Measurements from ENCODE around the gene PCBD2. TPM values are rescaled to one million over a fixed set of nuclear protein-coding genes. Genes with fewer than 3 reads are reported as not detected.

The PCBD2 gene
- total RNA-seq, 1 donor from 2014 or later: 26.3 TPM

- intact Hi-C loops (cut with micrococcal nuclease): no loop called here
- no peak for DNase-seq
- no peak for TF ChIP-seq CTCF (IDR thresholded peaks at IDR 0.05; ENCODE audit: borderline replicate concordance)
- Histone ChIP-seq H3K27me3 (ENCODE audit: low read depth) (no peaks in the 10 kb centered on the region), H3K9me3 (replicated peaks) (no peaks in the 10 kb centered on the region), H3K4me1 (peaks cover 6% of the 10 kb centered on the region), H3K27ac (replicated peaks) (no peak overlapping the region), H3K36me3 (peaks cover 40% of the 10 kb centered on the region), H3K4me3 (no peak overlapping the region)
These were observed 17.3 kb upstream of the PCBD2 start for GRCh38 chr5:134887593-134888159.

- Histone ChIP-seq H3K27me3 (ENCODE audit: low read depth) (no peaks in the 10 kb centered on the region), H3K36me3 (peaks cover 51% of the 10 kb centered on the region), H3K4me1 (peaks cover 6% of the 10 kb centered on the region), H3K4me3 (no peak overlapping the region), H3K27ac (replicated peaks) (no peak overlapping the region), H3K9me3 (replicated peaks) (no peaks in the 10 kb centered on the region)
- TF ChIP-seq CTCF (IDR thresholded peaks at IDR 0.05; ENCODE audit: borderline replicate concordance): no peak
- intact Hi-C loops (cut with micrococcal nuclease): no loop called here
- no peak for DNase-seq
These were observed 15.6 kb upstream of the PCBD2 start for GRCh38 chr5:134889335-134889734.

- no peaks in the 10 kb centered on the region for H3K27me3 ChIP-seq (ENCODE audit: low read depth)
- no peak overlapping the region for H3K4me3 ChIP-seq
- no peak for DNase-seq
- H3K36me3 ChIP-seq: peaks cover 71% of the 10 kb centered on the region
- no peaks in the 10 kb centered on the region for H3K9me3 ChIP-seq (replicated peaks)
- H3K4me1 ChIP-seq: peaks cover 3% of the 10 kb centered on the region
- intact Hi-C loops (cut with micrococcal nuclease): no loop called here
- no peak overlapping the region for H3K27ac ChIP-seq (replicated peaks)
- TF ChIP-seq CTCF (IDR thresholded peaks at IDR 0.05; ENCODE audit: borderline replicate concordance): no peak
These were observed 13.5 kb upstream of the PCBD2 start for GRCh38 chr5:134891473-134891872.

- Histone ChIP-seq H3K27ac (replicated peaks) (no peak overlapping the region), H3K4me1 (no peaks in the 10 kb centered on the region), H3K36me3 (peaks cover 75% of the 10 kb centered on the region), H3K9me3 (replicated peaks) (no peaks in the 10 kb centered on the region), H3K4me3 (no peak overlapping the region), H3K27me3 (ENCODE audit: low read depth) (no peaks in the 10 kb centered on the region)
- no peak for TF ChIP-seq CTCF (IDR thresholded peaks at IDR 0.05; ENCODE audit: borderline replicate concordance)
- intact Hi-C loops (cut with micrococcal nuclease): no loop called here
- DNase-seq: no peak
These were observed 12.6 kb upstream of the PCBD2 start for GRCh38 chr5:134892282-134892681.

GRCh38 chr5:134892926-134893325, 12.0 kb upstream of the PCBD2 start:
- Histone ChIP-seq H3K27ac (replicated peaks) (no peak overlapping the region), H3K36me3 (peaks cover 78% of the 10 kb centered on the region), H3K4me3 (no peak overlapping the region), H3K9me3 (replicated peaks) (no peaks in the 10 kb centered on the region), H3K27me3 (ENCODE audit: low read depth) (no peaks in the 10 kb centered on the region), H3K4me1 (no peaks in the 10 kb centered on the region)
- no peak for DNase-seq
- TF ChIP-seq CTCF (IDR thresholded peaks at IDR 0.05; ENCODE audit: borderline replicate concordance): no peak
- intact Hi-C loops (cut with micrococcal nuclease): no loop called here

All from left ventricle myocardium inferior (tissue), 1 donor.